MCF 10A (cell line): ENCODE results near the gene TTLL5. TPM values are rescaled to one million over a fixed set of nuclear protein-coding genes. Genes with fewer than 3 reads are reported as not detected.
A peak's percentile ranks its signal among the peaks of the same experiment; 100 is the strongest.

ENCODE experiments used
- BruUV-seq: library from RNA; stranded (reverse); fragments of 400-500 nt; replicated peaks from 2 replicates; lab custom pipeline; 2021; lab: Mats Ljungman, UMichigan
- CTCF ChIA-PET: fragments of 300-600 bp; sonication (Branson Sonifier 250); formaldehyde crosslinking; extraction: SDS; loops from one replicate; lab custom pipeline; 2021; ENCODE audit warnings: antibody characterized with exemption, inconsistent platforms; lab: Yijun Ruan, JAX
- POLR2A ChIA-PET: fragments of 300-600, 350-650 bp; sonication (Branson Sonifier 250); formaldehyde crosslinking; extraction: SDS; loops from one replicate; lab custom pipeline; 2020; ENCODE audit warnings: antibody characterized with exemption, inconsistent platforms; lab: Yijun Ruan, JAX
- DNase-seq: peaks from one replicate; pipeline ENCODE4 v3.0.0-alpha.2; 2018; ENCODE audit not compliant: unreplicated experiment
- H3K27ac Mint-ChIP-seq: one replicate; pipeline ENCODE4 v1.8.0; 2022; ENCODE audit warnings: mild to moderate bottlenecking, low read depth, mixed read lengths; ENCODE audit not compliant: unreplicated experiment
- H3K27me3 Mint-ChIP-seq: one replicate; pipeline ENCODE4 v1.8.0; 2022; ENCODE audit warnings: mixed read lengths; ENCODE audit not compliant: insufficient read depth, unreplicated experiment
- H3K36me3 Mint-ChIP-seq: one replicate; pipeline ENCODE4 v1.8.0; 2022; ENCODE audit warnings: mild to moderate bottlenecking, moderate library complexity, mixed read lengths; ENCODE audit not compliant: insufficient read depth, unreplicated experiment
- H3K4me1 Mint-ChIP-seq: one replicate; pipeline ENCODE4 v1.8.0; 2022; ENCODE audit warnings: mixed read lengths; ENCODE audit not compliant: insufficient read depth, unreplicated experiment
- H3K4me3 Mint-ChIP-seq: one replicate; pipeline ENCODE4 v1.8.0; 2022; ENCODE audit warnings: mild to moderate bottlenecking, moderate library complexity, mixed read lengths; ENCODE audit not compliant: unreplicated experiment
- H3K9me3 Mint-ChIP-seq: one replicate; pipeline ENCODE4 v1.8.0; 2022; ENCODE audit warnings: mixed read lengths; ENCODE audit not compliant: unreplicated experiment
- intact Hi-C: fragments of 100-400 bp; cut with micrococcal nuclease; formaldehyde crosslinking; loops from 2 replicates; pipeline ENCODE4 v1.14.1; 2022
- total RNA-seq: library from RNA; stranded (reverse); gene quantifications from 2 replicates; pipeline ENCODE4 v1.2.3, GENCODE V29; 2022
- TF ChIP-seq, protein P1 (sequence below): fragments of 200-600 bp; IDR thresholded peaks from one replicate; pipeline ENCODE4 v1.8.0; 2022; ENCODE audit warnings: antibody characterized with exemption, mild to moderate bottlenecking; ENCODE audit not compliant: unreplicated experiment

The TTLL5 gene
- total RNA-seq, 1 experiment from 2014 or later, result 31.7 TPM

DNA sequence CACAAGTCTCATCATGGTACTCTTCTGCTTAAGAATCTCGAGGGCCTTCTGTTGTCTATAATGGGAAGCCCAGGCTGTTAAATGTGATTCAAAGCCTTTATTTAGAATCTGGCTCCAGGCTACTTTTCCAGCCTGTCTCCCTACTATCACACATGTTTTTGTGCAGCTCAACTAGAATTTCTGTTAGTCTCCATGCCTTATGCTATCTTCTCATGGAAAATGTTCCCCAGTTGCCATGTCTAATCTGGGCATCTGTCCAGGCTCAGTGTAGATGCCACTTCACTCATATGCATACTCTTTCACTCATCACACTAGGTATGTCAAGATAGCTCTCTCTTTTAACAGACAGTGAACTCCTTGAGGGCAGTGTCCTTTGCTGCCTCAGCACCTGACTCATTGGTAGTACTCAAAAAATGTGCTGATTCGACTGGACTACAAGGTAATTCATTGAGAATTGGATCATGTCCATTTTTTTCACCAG, 145.3 kb downstream of the TTLL5 start:
- no peaks in the 10 kb centered on the region for H3K27me3 Mint-ChIP-seq
- H3K36me3 Mint-ChIP-seq, result peaks cover 15% of the 10 kb centered on the region
- H3K4me3 Mint-ChIP-seq, result no peak overlapping the region
- ChIA-PET CTCF (interaction anchor here (0.5 to 1.1 kb wide), 2 partner anchors 20 to 387 kb away, joined by 3 to 4 read pairs; no protein-coding TSS in a partner anchor), POLR2A (interaction anchor here (0.7 to 1.2 kb wide), 4 partner anchors 12 to 180 kb away, joined by 3 to 4 read pairs (median 3); partner anchors contain the start of gene IFT43)
- H3K4me1 Mint-ChIP-seq, result peaks cover 6% of the 10 kb centered on the region
- H3K9me3 Mint-ChIP-seq, result no peaks in the 10 kb centered on the region
- intact Hi-C loops, result no loop called here
- TF ChIP-seq, protein P1, sequence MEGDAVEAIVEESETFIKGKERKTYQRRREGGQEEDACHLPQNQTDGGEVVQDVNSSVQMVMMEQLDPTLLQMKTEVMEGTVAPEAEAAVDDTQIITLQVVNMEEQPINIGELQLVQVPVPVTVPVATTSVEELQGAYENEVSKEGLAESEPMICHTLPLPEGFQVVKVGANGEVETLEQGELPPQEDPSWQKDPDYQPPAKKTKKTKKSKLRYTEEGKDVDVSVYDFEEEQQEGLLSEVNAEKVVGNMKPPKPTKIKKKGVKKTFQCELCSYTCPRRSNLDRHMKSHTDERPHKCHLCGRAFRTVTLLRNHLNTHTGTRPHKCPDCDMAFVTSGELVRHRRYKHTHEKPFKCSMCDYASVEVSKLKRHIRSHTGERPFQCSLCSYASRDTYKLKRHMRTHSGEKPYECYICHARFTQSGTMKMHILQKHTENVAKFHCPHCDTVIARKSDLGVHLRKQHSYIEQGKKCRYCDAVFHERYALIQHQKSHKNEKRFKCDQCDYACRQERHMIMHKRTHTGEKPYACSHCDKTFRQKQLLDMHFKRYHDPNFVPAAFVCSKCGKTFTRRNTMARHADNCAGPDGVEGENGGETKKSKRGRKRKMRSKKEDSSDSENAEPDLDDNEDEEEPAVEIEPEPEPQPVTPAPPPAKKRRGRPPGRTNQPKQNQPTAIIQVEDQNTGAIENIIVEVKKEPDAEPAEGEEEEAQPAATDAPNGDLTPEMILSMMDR, result no peak
- DNase-seq, result peak; percentile 1
- no TSS peak for BruUV-seq
- no peak overlapping the region for H3K27ac Mint-ChIP-seq

DNA sequence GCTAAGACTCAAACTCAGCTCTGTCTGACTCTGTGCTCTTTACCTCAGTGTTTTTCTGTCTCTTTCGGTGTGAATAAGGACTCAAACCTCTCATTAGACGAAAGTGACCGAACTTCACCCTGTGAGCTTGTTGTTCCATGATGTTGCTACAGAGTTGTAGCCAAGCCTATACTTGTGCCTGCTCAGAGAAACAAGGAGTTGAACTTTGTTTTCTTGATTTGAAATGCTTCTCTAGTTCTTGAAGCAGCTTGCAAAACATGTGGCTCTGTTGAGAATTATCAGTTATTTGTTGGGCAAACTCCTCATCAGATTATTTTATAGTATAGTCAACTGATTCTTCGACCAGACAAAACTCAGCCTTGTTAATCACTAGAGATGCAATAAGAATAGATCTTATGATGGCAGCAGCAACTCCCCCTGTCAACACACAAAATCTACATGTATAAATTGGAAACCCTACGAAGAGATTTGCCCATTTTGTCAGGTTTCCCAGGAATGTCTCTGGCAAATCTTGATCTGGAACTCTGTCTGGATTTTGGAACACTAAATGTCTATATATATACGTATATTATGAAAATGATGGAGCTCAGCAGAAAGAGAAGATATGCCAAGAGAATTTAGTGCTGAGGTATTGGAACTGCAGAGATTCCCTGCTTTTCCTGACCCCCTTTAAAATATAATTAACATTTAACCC, 146.8 kb downstream of the TTLL5 start:
- Mint-ChIP-seq H3K4me3 (no peak overlapping the region), H3K27me3 (no peaks in the 10 kb centered on the region), H3K27ac (no peak overlapping the region), H3K4me1 (peaks cover 6% of the 10 kb centered on the region), H3K36me3 (peaks cover 21% of the 10 kb centered on the region), H3K9me3 (no peaks in the 10 kb centered on the region)
- ChIA-PET POLR2A (interaction anchor here (1.0 to 1.4 kb wide), 2 partner anchors 19 to 95 kb away, joined by 3 read pairs; no protein-coding TSS in a partner anchor), CTCF (interaction anchor here (0.7 to 1.7 kb wide), 2 partner anchors 28 to 99 kb away, joined by 3 read pairs; no protein-coding TSS in a partner anchor)
- TF ChIP-seq, protein P1, result no peak
- intact Hi-C loops, result no loop called here
- DNase-seq, result no peak
- BruUV-seq, result no TSS peak

DNA sequence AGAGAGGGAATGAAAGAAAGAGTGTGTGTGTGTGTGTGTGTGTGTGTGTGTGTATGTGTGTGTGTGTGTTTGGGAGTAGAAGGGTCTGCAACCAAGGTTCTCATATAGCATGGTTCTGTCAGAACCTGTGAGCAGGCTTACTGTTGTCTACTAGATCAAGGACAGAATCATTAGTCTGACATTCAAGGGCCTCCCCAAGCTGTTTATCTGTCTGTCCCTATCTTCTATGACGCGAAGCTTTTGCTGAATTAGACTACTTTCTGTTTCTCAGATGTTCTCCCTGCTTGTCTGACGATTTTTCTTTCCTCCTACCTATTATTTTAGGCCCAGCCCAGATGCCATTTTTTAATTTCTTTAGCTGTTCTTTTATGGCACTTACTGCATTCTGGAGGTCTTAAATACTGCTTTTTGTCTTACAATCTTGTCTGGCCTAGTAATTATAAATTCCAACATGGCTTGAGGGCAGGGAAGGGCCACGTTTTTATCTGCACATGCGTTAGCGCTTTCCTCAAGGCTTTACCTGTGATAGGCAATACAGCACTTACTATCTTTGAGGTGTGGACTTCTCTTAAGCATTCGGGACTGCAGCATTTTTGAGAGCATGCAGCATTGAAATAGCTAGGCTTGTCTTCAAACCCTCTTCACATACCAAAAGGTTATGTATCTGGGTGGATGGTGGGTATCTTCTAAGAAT, 150.2 kb downstream of the TTLL5 start:
- TF ChIP-seq, protein P1, result no peak
- no peak overlapping the region for H3K27ac Mint-ChIP-seq
- ChIA-PET POLR2A (interaction anchor here (1.0 kb wide), 2 partner anchors 11 to 13 kb away, joined by 3 to 4 read pairs; no protein-coding TSS in a partner anchor), CTCF (interaction anchor here (0.6 to 1.5 kb wide), 3 partner anchors 21 to 96 kb away, joined by 3 to 6 read pairs (median 6); no protein-coding TSS in a partner anchor)
- DNase-seq, result no peak
- H3K27me3 Mint-ChIP-seq, result no peaks in the 10 kb centered on the region
- peaks cover 18% of the 10 kb centered on the region for H3K36me3 Mint-ChIP-seq
- no peaks in the 10 kb centered on the region for H3K9me3 Mint-ChIP-seq
- no peak overlapping the region for H3K4me3 Mint-ChIP-seq
- intact Hi-C loops, result no loop called here
- peaks cover 4% of the 10 kb centered on the region for H3K4me1 Mint-ChIP-seq
- no TSS peak for BruUV-seq
